Left renal cortex interstitium (tissue), 4 donors: Measurements from ENCODE around the gene RAB15. TPM values are rescaled to one million over a fixed set of nuclear protein-coding genes. Genes with fewer than 3 reads are reported as not detected.
"Not testable (repeated sequence)": the region's sequence is repeated elsewhere in the genome, so short reads cannot be mapped to it uniquely, and the experiment has no call there.

ENCODE experiments used
- DNase-seq, 4 donors: peaks; one replicate each; pipeline ENCODE4 v3.0.0-alpha.2; 2013; ENCODE audit warnings: low read depth in 4 of 4, low spot score in 2 of 4, missing footprints in 1 of 4
- polyA plus RNA-seq, 4 donors: library from polyadenylated mRNA; unstranded; fragments of 120-200 nt; gene quantifications; one replicate each; pipeline ENCODE4 v1.2.1, GENCODE V29; 2013; ENCODE audit not compliant: insufficient read length in 4 of 4

The RAB15 gene
- polyA plus RNA-seq, 4 donors = 22.5 to 36.9 (median 24.9) TPM

DNA sequence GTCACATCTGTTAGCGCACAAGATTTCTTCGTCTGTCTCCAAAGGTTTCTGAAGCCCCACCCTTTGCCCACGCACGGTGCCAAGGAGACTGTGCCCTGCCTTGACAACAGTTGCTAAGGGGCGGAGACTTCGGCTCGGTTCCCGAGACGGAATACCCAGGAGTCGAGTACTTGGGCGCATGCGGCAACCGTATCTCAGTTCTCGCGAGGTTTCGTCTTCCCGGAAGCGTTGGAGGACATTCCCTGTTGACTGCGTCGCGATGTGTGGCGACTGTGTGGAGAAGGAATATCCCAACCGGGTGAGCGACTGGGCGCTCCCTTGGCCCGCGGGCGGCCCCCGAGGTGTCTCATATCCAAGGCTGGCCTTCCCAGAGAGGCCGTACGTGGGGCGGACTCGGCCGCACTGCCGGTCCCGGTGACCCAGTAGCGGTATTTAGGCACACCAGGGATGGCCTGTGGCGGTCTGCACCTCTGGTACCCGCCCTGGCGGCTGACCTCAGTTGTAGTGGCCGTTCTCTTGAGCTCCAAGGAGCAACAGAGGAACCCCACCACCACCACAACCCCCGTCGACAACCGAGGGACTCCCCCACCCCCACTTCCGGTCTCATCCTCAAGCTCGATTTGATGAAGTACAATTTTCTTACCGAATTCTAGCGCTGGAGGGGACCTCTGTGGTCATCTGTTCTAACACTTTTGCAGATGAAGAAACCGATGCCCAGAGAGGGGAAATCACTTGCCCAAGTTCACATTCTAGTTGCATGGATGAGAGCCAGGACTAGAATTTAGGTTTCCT, 57.7 kb downstream of the RAB15 start, which contains the start of gene CHURC1:
CHURC1 (plus strand) TSS at position 219 of the 792 bp plus-strand sequence; CDS start at position 260, 41 bp downstream.
- peak; percentile 93 to 99 (median 95) for DNase-seq

GRCh38 chr14:64913477-64913876, 58.7 kb downstream of the RAB15 start:
- not testable (repeated sequence) for DNase-seq

DNA sequence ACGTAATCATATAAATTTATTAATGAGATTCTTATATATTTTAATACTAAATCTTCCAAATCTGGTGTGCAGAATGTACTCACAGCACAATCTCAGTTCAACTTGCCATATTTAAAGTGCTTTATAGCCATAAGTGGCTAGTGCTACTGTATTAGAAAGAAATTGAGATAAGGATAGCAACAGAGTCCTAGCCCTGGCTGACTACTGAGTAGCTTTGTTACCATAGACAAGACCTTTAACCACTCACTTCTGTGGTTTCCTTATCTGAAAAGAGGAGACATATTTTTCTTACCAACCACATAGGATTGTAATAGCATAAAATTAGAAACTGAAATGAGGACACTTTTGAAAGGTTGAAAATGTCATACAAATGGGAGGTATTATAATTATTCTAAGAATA, 59.9 kb downstream of the RAB15 start:
- no peak for DNase-seq

DNA sequence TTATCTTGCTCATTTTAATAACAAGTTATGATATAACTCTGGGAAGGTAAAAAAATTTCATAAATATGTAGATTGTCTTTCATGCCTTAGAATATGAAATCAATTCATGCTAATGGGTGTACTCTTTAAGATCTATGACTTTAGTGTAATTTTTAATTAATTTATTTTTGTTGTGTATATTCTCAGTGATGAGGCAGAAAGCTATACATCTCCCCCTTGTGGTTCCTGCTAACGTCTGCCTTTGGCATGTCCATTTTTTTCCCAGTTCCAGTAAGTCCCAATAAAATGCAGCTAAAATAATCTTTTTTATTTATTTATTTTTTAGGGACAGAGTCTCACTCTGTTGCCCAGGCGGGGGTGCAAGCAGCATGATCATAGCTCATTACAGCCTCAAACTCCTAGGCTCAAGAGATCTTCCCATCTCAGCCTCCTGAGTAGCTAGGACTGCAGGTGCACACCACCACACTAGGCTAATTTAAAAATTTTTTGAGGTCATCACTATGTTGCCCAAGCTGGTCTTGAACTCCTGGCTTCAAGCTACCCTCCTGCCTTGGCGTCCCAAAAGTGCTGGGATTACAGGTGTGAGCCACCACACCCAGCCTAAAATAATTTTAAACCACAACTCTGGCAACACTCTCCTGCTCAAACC, 61.2 kb downstream of the RAB15 start:
- no peak for DNase-seq

- no peak for DNase-seq
Measured at GRCh38 chr14:64906022-64906421, 66.1 kb downstream of the RAB15 start.

GRCh38 chr14:64899958-64900357, 72.2 kb downstream of the RAB15 start:
- DNase-seq = no peak

Other genes with a start within 250 kb of the RAB15 start
- gene SPTB, start 92.4 kb downstream of the RAB15 start, polyA plus RNA-seq = 10 to 100 TPM; 13.1 to 19.2 (median 15.3) TPM
- gene CHURC1, start 57.9 kb downstream of the RAB15 start, polyA plus RNA-seq = 10 to 100 TPM; 44.6 to 71.4 (median 59.2) TPM
- 1 to 10 TPM in 3 of 4 donors, under 1 TPM in 1; 0.21 to 2.6 (median 1.7) TPM for gene GPX2, start 29.6 kb downstream of the RAB15 start, polyA plus RNA-seq
- gene FNTB, start 14.6 kb upstream of the RAB15 start, polyA plus RNA-seq = 10 to 100 TPM; 28.5 to 38.5 (median 33.8) TPM
- gene MAX, start 130.2 kb upstream of the RAB15 start, polyA plus RNA-seq = 10 to 100 TPM; 54.3 to 64.1 (median 58.7) TPM